Natural killer cell (primary cell): Measurements from ENCODE around the gene S100A9. TPM values are rescaled to one million over a fixed set of nuclear protein-coding genes. Genes with fewer than 3 reads are reported as not detected.
A peak's percentile ranks its signal among the peaks of the same experiment; 100 is the strongest.

ENCODE experiments used
- ATAC-seq, 3 donors: fragments of 150-1000 bp in 2 of 3; fragments of 200-7000 bp in 1 of 3; cut with Tn5 transposase; 1 replicate in 1 of 3; 2 replicates in 2 of 3; pipeline ENCODE4 v1.10.0; 2021; ENCODE audit warnings: mild to moderate bottlenecking in 2 of 3, moderate library complexity in 2 of 3
- DNase-seq, 2 donors: peaks; one replicate each; pipeline versions ENCODE4 v3.0.0 to v3.0.0-alpha.2; 2013 to 2021; ENCODE audit warnings: mixed read lengths in 1 of 2
- H3K27ac ChIP-seq: one replicate; pipeline ENCODE4 v1.5.1; 2013; ENCODE audit warnings: mild to moderate bottlenecking, low read length
- H3K27me3 ChIP-seq: one replicate; pipeline ENCODE4 v1.6.1; 2013; ENCODE audit warnings: low read length; ENCODE audit not compliant: control insufficient read depth, insufficient read depth
- H3K36me3 ChIP-seq: one replicate; pipeline ENCODE4 v1.6.1; 2013; ENCODE audit warnings: low read length; ENCODE audit not compliant: control insufficient read depth, insufficient read depth
- H3K4me1 ChIP-seq: one replicate; pipeline ENCODE4 v1.6.1; 2013; ENCODE audit warnings: low read length; ENCODE audit not compliant: control insufficient read depth, insufficient read depth
- H3K4me3 ChIP-seq: one replicate; pipeline ENCODE4 v1.5.1; 2013; ENCODE audit warnings: low read length
- H3K9me3 ChIP-seq: one replicate; pipeline ENCODE4 v1.6.1; 2013; ENCODE audit warnings: low read length; ENCODE audit not compliant: control insufficient read depth, insufficient read depth
- H3K27ac Mint-ChIP-seq, 2 donors: one replicate each; pipeline ENCODE4 v1.8.0; 2022; ENCODE audit warnings: mild to moderate bottlenecking in 2 of 2, mixed read lengths in 2 of 2, moderate library complexity in 1 of 2
- H3K27me3 Mint-ChIP-seq, 2 donors: one replicate each; pipeline ENCODE4 v1.8.0; 2022; ENCODE audit warnings: low read depth in 2 of 2, mixed read lengths in 2 of 2
- H3K36me3 Mint-ChIP-seq: one replicate; pipeline ENCODE4 v1.8.0; 2022; ENCODE audit warnings: mixed read lengths
- H3K4me1 Mint-ChIP-seq, 2 donors: one replicate each; pipeline ENCODE4 v1.8.0; 2022; ENCODE audit warnings: mixed read lengths in 2 of 2
- H3K4me3 Mint-ChIP-seq: one replicate; pipeline ENCODE4 v1.8.0; 2022; ENCODE audit warnings: mild to moderate bottlenecking, moderate library complexity, mixed read lengths
- H3K9me3 Mint-ChIP-seq, 2 donors: one replicate each; pipeline ENCODE4 v1.8.0; 2022; ENCODE audit warnings: mixed read lengths in 2 of 2
- WGBS: methylation state at CpG from one replicate; pipeline ENCODE4 v1.1.7; 2013; ENCODE audit warnings: missing lambda C conversion rate; ENCODE audit not compliant: insufficient coverage; 5-methylcytosine and 5-hydroxymethylcytosine counted together
- intact Hi-C: fragments of 100-400 bp; cut with micrococcal nuclease; formaldehyde crosslinking; loops from one replicate; pipeline ENCODE4 v1.14.2; 2022
- total RNA-seq, 4 donors: library from RNA; stranded (reverse); fragments of 120-200 nt in 1 of 4; gene quantifications; one replicate each; pipeline versions ENCODE4 v1.2.3 to v1.2.4, GENCODE V29; 2013 to 2022
- TF ChIP-seq, protein P1 (sequence below): fragments of 200-600 bp; IDR thresholded peaks from one replicate; pipeline ENCODE4 v1.8.0; 2022; ENCODE audit warnings: antibody characterized with exemption

S100A9 gene
- total RNA-seq, 3 donors from 2014 or later (not counting 1 experiment from before 2014, with no cell fraction given), result 13.1 to 334 (median 116) TPM

DNA sequence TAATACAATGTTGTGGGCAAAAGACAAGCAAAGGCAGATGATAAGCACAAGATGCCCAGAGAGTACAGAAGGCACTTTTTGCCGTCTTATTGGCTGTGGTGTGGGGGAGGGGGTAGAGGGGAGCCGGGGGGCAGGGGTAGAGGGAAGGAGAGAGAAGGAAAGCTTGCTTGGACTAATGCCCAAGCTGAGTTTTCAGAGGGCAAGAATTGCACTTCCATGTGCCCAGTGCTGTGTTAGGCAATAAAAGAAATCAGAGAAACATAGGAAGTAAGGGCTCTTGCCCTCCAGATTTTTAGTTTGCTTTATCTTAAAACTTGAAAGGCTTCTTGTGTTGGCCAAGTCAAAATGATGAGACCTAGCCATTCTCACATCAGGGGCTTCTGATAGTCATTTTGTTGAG lies 9.4 kb downstream of the S100A9 start:
- no peaks in the 10 kb centered on the region for H3K9me3 Mint-ChIP-seq
- Histone ChIP-seq H3K36me3 (no peaks in the 10 kb centered on the region), H3K9me3 (no peaks in the 10 kb centered on the region), H3K27me3 (no peaks in the 10 kb centered on the region), H3K4me1 (no peaks in the 10 kb centered on the region), H3K27ac (no peak overlapping the region), H3K4me3 (no peak overlapping the region)
- no peak overlapping the region for H3K27ac Mint-ChIP-seq
- 76% methylated on average over 2 of the region's 2 CpGs for WGBS
- no peaks in the 10 kb centered on the region for H3K36me3 Mint-ChIP-seq
- peaks cover 16 to 32% of the 10 kb centered on the region in 2 donors for H3K27me3 Mint-ChIP-seq
- H3K4me1 Mint-ChIP-seq, result no peaks in the 10 kb centered on the region
- no peak overlapping the region for H3K4me3 Mint-ChIP-seq
- ATAC-seq (no peak), DNase-seq (no peak)
- intact Hi-C loops, result no loop called here
- TF ChIP-seq, protein P1, sequence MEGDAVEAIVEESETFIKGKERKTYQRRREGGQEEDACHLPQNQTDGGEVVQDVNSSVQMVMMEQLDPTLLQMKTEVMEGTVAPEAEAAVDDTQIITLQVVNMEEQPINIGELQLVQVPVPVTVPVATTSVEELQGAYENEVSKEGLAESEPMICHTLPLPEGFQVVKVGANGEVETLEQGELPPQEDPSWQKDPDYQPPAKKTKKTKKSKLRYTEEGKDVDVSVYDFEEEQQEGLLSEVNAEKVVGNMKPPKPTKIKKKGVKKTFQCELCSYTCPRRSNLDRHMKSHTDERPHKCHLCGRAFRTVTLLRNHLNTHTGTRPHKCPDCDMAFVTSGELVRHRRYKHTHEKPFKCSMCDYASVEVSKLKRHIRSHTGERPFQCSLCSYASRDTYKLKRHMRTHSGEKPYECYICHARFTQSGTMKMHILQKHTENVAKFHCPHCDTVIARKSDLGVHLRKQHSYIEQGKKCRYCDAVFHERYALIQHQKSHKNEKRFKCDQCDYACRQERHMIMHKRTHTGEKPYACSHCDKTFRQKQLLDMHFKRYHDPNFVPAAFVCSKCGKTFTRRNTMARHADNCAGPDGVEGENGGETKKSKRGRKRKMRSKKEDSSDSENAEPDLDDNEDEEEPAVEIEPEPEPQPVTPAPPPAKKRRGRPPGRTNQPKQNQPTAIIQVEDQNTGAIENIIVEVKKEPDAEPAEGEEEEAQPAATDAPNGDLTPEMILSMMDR, result no peak

DNA sequence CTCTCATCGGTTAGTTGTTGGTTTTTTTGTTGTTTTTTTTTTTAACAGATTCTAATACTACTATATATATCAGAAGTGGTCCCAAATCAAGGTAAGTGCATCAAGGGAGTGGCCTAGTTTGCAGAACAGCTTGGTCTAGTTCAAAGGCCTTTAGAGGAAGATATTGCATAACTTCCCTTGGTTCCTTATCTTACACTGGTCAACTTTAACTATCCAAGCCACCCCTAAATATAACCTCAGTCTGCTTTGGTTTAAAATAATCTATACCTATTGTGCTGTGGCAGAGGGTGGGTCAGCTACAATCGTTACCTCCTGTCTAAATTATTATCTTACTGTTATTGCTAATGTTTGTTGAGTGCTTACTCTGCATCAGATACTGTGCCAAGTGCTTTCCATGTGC lies 10.8 kb downstream of the S100A9 start:
- Histone ChIP-seq H3K27ac (no peak overlapping the region), H3K9me3 (no peaks in the 10 kb centered on the region), H3K27me3 (no peaks in the 10 kb centered on the region), H3K36me3 (no peaks in the 10 kb centered on the region), H3K4me1 (no peaks in the 10 kb centered on the region), H3K4me3 (no peak overlapping the region)
- no peaks in the 10 kb centered on the region for H3K9me3 Mint-ChIP-seq
- DNase-seq, result no peak
- no CpG with 5 or more reads among the region's 2 CpGs for WGBS
- intact Hi-C loops, result no loop called here
- H3K4me3 Mint-ChIP-seq, result no peak overlapping the region
- ATAC-seq, result peak in 1 of 3 donors; percentile 54
- H3K27ac Mint-ChIP-seq, result no peak overlapping the region
- TF ChIP-seq, protein P1, result no peak
- H3K4me1 Mint-ChIP-seq, result no peaks in the 10 kb centered on the region
- H3K36me3 Mint-ChIP-seq, result no peaks in the 10 kb centered on the region
- H3K27me3 Mint-ChIP-seq, result peaks cover 16 to 37% of the 10 kb centered on the region in 2 donors

DNA sequence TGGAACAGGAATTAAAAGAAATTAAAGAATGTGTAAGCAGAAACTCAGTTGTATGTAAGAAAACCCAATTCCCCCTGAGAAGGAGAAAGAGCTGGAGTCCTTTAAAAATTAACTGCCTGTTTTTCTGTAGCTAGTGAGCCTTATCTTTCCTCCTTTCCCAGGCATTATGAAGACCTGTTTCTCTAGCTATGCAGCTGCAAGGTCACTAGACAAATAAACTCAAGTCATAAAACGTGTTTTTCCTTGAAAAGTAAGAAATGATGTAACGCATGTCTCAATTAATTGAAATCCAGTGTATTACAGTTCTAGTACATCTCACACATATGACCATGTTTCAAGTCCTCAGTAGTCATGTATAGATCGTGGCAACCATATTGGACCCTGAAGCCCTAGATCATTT lies 12.5 kb downstream of the S100A9 start:
- DNase-seq (no peak), ATAC-seq (no peak)
- Mint-ChIP-seq H3K4me3 (no peak overlapping the region), H3K27me3 (peaks cover 13 to 37% of the 10 kb centered on the region in 2 donors), H3K36me3 (no peaks in the 10 kb centered on the region), H3K27ac (no peak overlapping the region), H3K4me1 (no peaks in the 10 kb centered on the region), H3K9me3 (no peaks in the 10 kb centered on the region)
- TF ChIP-seq, protein P1, result no peak
- intact Hi-C loops, result no loop called here
- H3K36me3 ChIP-seq, result no peaks in the 10 kb centered on the region
- no peak overlapping the region for H3K27ac ChIP-seq
- H3K4me1 ChIP-seq, result no peaks in the 10 kb centered on the region
- no peaks in the 10 kb centered on the region for H3K27me3 ChIP-seq
- WGBS, result 100% methylated on average over 1 of the region's 3 CpGs
- H3K9me3 ChIP-seq, result no peaks in the 10 kb centered on the region
- no peak overlapping the region for H3K4me3 ChIP-seq

DNA sequence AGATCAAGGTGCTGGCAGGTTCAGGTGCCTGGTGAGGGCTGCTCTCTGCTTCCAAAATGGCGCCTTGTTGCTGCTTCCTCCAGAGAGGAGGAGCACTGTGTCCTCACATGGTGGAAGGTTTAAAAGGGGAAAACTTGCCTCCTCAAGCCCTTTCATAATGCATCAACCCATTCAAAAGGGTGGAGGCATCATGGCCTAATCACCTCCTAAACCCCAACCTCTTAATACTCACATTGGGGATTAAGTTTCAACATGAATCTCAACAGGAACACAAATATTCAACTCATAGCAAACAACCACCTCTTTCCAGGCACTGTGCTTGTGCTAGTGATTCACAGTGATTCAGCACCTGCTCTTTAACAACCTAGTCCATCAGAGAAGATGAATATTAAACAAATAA lies 13.6 kb downstream of the S100A9 start:
- H3K36me3 Mint-ChIP-seq, result no peaks in the 10 kb centered on the region

More for the DNA sequence above, 13.6 kb downstream of the S100A9 start:
- H3K4me1 ChIP-seq, result no peaks in the 10 kb centered on the region
- H3K9me3 ChIP-seq, result no peaks in the 10 kb centered on the region
- no peaks in the 10 kb centered on the region for H3K27me3 ChIP-seq
- Mint-ChIP-seq H3K4me1 (no peaks in the 10 kb centered on the region), H3K27ac (no peak overlapping the region), H3K27me3 (peaks cover 10 to 28% of the 10 kb centered on the region in 2 donors), H3K9me3 (no peaks in the 10 kb centered on the region), H3K4me3 (no peak overlapping the region)
- intact Hi-C loops, result no loop called here
- DNase-seq (no peak), ATAC-seq (no peak)
- H3K36me3 ChIP-seq, result no peaks in the 10 kb centered on the region
- H3K4me3 ChIP-seq, result no peak overlapping the region
- 77% methylated on average over 1 of the region's 1 CpG for whole genome bisulfite sequencing
- TF ChIP-seq, protein P1, result no peak
- H3K27ac ChIP-seq, result no peak overlapping the region
